Activated CD8-positive, alpha-beta memory T cell treated with anti-CD3 and anti-CD28 coated beads, Interleukin-2, amount 50 U/mL, for 24 hours (primary cell): ENCODE data around the gene MUSTN1.

ENCODE experiments used
- DNase-seq: peaks from one replicate; pipeline ENCODE4 v3.0.0-alpha.2; 2020; ENCODE audit errors: extremely low read depth

The MUSTN1 gene

GRCh38 chr3:52786330-52787215 is 48.2 kb downstream of the MUSTN1 start:
- no peak for DNase-seq

- no peak for DNase-seq
These were observed 49.8 kb downstream of the MUSTN1 start for GRCh38 chr3:52784931-52785590.

GRCh38 chr3:52784021-52784621 is 50.7 kb downstream of the MUSTN1 start:
- no peak for DNase-seq

GRCh38 chr3:52783211-52783555 is 51.6 kb downstream of the MUSTN1 start:
- no peak for DNase-seq
